ENCODE data around the gene KCNK1. TPM values are rescaled to one million over a fixed set of nuclear protein-coding genes. Genes with fewer than 3 reads are reported as not detected.

The KCNK1 gene
- total and polyA plus RNA-seq, 4 donors, result 2.5 to 12.3 (median 4.5) TPM

DNA sequence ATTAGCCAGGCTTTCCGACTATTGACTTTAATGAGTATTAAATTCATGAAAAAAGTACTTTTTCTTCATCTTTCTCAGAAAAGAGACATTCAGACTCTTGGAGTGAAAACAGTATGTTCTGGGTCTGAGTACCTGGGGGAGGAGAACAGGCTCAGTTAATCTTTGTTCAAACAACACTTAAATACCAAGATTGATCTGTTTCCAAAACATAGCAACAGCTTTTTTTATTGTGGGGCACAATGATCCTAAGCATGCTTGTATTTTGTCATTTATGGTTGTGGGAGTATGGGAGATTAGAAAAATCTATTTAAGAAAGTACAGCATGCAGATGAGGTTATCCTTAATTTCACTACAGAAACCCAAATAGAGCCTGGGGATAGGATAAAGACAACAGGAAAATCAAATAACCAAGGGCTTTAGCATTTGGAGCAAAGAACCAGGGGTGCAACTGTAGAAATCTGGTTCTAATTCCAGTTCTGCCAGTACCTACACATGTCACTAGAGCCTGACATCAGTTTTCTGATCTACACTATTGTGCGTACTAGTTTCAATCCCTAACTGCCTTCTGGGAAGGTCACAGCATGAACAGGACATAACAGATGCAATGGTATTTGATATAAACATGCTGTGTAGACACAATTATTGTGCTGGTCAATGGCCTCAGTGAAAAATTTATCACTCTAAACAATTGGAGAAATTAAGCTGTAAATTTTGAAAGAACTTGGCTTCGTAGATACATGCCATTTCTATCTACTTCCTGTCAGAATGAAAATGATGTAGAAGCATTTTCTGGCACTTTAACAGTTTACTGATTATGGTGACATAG is 91.2 kb downstream of the KCNK1 start:
- Histone ChIP-seq H3K4me1 (ENCODE audit: control insufficient read depth in 4 of 4, insufficient read depth in 4 of 4, low read length in 3 of 4) (no peaks in the 10 kb centered on the region), H3K9ac (ENCODE audit: low read depth in 1 of 2, low read length in 2 of 2) (no peak overlapping the region), H3K36me3 (ENCODE audit: control insufficient read depth in 4 of 4, insufficient read depth in 3 of 4, low read depth in 1 of 4, low read length in 3 of 4) (no peaks in the 10 kb centered on the region), H3K27ac (ENCODE audit: low read depth in 1 of 2, low read length in 2 of 2) (no peak overlapping the region), H3K4me3 (ENCODE audit: low read depth in 1 of 3, low read length in 3 of 3) (no peak overlapping the region), H3K9me3 (ENCODE audit: control insufficient read depth in 4 of 4, low read length in 3 of 4) (no peaks in the 10 kb centered on the region), H3K27me3 (ENCODE audit: control insufficient read depth in 4 of 4, insufficient read depth in 4 of 4, low read length in 3 of 4) (no peaks in the 10 kb centered on the region)
- TF ChIP-seq FOXA1 (IDR thresholded peaks at IDR 0.05), result no peak
- TF ChIP-seq, protein P1, sequence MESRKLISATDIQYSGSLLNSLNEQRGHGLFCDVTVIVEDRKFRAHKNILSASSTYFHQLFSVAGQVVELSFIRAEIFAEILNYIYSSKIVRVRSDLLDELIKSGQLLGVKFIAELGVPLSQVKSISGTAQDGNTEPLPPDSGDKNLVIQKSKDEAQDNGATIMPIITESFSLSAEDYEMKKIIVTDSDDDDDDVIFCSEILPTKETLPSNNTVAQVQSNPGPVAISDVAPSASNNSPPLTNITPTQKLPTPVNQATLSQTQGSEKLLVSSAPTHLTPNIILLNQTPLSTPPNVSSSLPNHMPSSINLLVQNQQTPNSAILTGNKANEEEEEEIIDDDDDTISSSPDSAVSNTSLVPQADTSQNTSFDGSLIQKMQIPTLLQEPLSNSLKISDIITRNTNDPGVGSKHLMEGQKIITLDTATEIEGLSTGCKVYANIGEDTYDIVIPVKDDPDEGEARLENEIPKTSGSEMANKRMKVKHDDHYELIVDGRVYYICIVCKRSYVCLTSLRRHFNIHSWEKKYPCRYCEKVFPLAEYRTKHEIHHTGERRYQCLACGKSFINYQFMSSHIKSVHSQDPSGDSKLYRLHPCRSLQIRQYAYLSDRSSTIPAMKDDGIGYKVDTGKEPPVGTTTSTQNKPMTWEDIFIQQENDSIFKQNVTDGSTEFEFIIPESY (IDR thresholded peaks at IDR 0.05), result no peak
- peak in 1 of 2 donors; percentile 10 for TF ChIP-seq RXRA (IDR thresholded peaks at IDR 0.05)
- no peak for TF ChIP-seq YY1 (IDR thresholded peaks at IDR 0.05)
- TF ChIP-seq TAF1 (conservative IDR thresholded peaks at IDR 0.05), result no peak
- TF ChIP-seq, protein P2, sequence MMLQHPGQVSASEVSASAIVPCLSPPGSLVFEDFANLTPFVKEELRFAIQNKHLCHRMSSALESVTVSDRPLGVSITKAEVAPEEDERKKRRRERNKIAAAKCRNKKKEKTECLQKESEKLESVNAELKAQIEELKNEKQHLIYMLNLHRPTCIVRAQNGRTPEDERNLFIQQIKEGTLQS (IDR thresholded peaks at IDR 0.05), result no peak
- TF ChIP-seq NR2F2 (IDR thresholded peaks at IDR 0.05), result no peak
- 81% methylated on average over 3 of the region's 3 CpGs for WGBS
- no peak for DNase-seq (ENCODE audit: low spot score)

DNA sequence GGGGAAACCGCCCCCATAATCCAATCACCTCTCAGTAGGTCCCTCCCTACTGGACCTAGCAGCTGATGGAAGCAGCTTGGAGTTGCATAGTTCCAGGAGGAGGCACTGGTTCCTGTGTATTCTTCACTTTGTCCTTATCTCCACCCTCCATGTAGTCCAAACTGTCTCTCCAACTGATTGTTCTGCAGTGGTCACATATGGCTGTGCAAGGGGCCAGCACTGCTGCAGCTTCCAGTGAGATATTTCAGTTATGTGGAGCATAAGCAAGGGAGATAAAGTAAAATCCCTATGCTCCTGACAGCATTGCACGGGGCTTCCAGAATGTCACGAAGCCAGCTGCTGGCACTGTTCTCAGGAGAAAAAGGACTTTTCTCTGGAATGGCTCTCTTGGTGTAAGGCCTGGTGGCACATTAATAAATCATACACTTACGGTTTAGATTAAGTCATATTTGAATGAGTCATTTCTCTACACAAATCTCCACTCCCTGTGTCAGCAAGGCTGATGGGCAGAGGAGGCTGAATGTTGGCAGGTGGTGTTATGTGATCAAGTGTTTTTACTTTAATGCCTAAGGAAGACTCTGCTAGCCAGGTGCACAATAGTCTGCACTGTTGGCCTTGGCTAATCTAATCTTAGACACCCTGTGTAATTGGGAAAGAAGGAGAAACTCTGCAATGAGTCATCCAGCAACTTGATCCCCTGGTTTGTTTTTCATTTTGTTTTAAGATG is 93.4 kb downstream of the KCNK1 start:
- Histone ChIP-seq H3K9ac (ENCODE audit: low read depth in 1 of 2, low read length in 2 of 2) (no peak overlapping the region), H3K27me3 (ENCODE audit: control insufficient read depth in 4 of 4, insufficient read depth in 4 of 4, low read length in 3 of 4) (no peaks in the 10 kb centered on the region), H3K4me1 (ENCODE audit: control insufficient read depth in 4 of 4, insufficient read depth in 4 of 4, low read length in 3 of 4) (no peaks in the 10 kb centered on the region), H3K27ac (ENCODE audit: low read depth in 1 of 2, low read length in 2 of 2) (no peak overlapping the region), H3K4me3 (ENCODE audit: low read depth in 1 of 3, low read length in 3 of 3) (no peak overlapping the region), H3K36me3 (ENCODE audit: control insufficient read depth in 4 of 4, insufficient read depth in 3 of 4, low read depth in 1 of 4, low read length in 3 of 4) (no peaks in the 10 kb centered on the region), H3K9me3 (ENCODE audit: control insufficient read depth in 4 of 4, low read length in 3 of 4) (no peaks in the 10 kb centered on the region)
- WGBS, result 82% methylated on average over 4 of the region's 4 CpGs
- TF ChIP-seq, protein P3, sequence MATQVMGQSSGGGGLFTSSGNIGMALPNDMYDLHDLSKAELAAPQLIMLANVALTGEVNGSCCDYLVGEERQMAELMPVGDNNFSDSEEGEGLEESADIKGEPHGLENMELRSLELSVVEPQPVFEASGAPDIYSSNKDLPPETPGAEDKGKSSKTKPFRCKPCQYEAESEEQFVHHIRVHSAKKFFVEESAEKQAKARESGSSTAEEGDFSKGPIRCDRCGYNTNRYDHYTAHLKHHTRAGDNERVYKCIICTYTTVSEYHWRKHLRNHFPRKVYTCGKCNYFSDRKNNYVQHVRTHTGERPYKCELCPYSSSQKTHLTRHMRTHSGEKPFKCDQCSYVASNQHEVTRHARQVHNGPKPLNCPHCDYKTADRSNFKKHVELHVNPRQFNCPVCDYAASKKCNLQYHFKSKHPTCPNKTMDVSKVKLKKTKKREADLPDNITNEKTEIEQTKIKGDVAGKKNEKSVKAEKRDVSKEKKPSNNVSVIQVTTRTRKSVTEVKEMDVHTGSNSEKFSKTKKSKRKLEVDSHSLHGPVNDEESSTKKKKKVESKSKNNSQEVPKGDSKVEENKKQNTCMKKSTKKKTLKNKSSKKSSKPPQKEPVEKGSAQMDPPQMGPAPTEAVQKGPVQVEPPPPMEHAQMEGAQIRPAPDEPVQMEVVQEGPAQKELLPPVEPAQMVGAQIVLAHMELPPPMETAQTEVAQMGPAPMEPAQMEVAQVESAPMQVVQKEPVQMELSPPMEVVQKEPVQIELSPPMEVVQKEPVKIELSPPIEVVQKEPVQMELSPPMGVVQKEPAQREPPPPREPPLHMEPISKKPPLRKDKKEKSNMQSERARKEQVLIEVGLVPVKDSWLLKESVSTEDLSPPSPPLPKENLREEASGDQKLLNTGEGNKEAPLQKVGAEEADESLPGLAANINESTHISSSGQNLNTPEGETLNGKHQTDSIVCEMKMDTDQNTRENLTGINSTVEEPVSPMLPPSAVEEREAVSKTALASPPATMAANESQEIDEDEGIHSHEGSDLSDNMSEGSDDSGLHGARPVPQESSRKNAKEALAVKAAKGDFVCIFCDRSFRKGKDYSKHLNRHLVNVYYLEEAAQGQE (IDR thresholded peaks at IDR 0.05), result no peak
- TF ChIP-seq YY1 (IDR thresholded peaks at IDR 0.05), result no peak
- no peak for DNase-seq (ENCODE audit: low spot score)

All from liver (tissue), 9 donors.